ENCODE results near the gene PCSK2.

GRCh38 chr20:17465236-17465635, 238.4 kb downstream of the PCSK2 start:
- TF ChIP-seq CTCF (conservative IDR thresholded peaks at IDR 0.05; ENCODE audit: low read length) (no peak), EZH2phosphoT487 (IDR thresholded peaks at IDR 0.05; ENCODE audit: borderline replicate concordance, low read depth, low read length) (no peak)
